ENCODE data around the gene ASF1B.
A peak's percentile ranks its signal among the peaks of the same experiment; 100 is the strongest.

Gene ASF1B

DNA sequence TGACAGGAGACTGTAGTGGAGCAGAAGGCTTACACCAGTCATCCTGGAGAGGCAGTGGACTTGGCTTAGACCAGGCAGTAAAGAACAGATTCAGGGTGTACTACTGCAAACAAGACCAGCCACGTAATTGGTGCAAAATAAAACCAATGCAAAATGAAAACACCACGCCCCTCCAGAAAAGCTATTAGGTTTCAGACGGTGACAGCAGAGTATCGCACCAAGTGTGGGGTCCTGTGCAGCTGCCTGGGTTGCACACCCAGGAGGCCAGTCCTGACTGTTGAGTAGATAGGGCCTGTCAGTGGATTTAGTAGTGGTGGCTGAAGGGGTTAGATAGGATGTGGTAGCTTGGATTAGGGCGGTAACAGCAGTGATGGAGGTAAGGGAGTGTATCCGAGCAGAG lies 13.5 kb downstream of the ASF1B start:
- DNase-seq (ENCODE audit: extremely low spot score), result no peak
- TF ChIP-seq, protein P1, sequence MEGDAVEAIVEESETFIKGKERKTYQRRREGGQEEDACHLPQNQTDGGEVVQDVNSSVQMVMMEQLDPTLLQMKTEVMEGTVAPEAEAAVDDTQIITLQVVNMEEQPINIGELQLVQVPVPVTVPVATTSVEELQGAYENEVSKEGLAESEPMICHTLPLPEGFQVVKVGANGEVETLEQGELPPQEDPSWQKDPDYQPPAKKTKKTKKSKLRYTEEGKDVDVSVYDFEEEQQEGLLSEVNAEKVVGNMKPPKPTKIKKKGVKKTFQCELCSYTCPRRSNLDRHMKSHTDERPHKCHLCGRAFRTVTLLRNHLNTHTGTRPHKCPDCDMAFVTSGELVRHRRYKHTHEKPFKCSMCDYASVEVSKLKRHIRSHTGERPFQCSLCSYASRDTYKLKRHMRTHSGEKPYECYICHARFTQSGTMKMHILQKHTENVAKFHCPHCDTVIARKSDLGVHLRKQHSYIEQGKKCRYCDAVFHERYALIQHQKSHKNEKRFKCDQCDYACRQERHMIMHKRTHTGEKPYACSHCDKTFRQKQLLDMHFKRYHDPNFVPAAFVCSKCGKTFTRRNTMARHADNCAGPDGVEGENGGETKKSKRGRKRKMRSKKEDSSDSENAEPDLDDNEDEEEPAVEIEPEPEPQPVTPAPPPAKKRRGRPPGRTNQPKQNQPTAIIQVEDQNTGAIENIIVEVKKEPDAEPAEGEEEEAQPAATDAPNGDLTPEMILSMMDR (IDR thresholded peaks at IDR 0.05; ENCODE audit: control extremely low read depth, extremely low read depth, low read depth, missing control alignments), result no peak
- ChIA-PET CTCF (interaction anchor here (0.8 to 2.1 kb wide), 4 partner anchors 10 to 225 kb away, joined by 3 to 14 read pairs (median 4); partner anchors contain the start of gene ASF1B), POLR2A (no interaction called here)

GRCh38 chr19:14120497-14120780 lies 15.9 kb downstream of the ASF1B start:
- POLR2A ChIA-PET, result interaction anchor here (0.6 kb wide), 1 partner anchor 61 kb away, joined by 4 read pairs; no protein-coding TSS in a partner anchor
- no peak for DNase-seq (ENCODE audit: extremely low spot score)
- CTCF ChIA-PET, result no interaction called here

GRCh38 chr19:14119644-14120496 lies 16.5 kb downstream of the ASF1B start:
- no peak for DNase-seq (ENCODE audit: extremely low spot score)
- ChIA-PET POLR2A (no interaction called here), CTCF (interaction anchor here (6.6 kb wide), 1 partner anchor 16 kb away, joined by 50 read pairs; the partner anchor contains the start of gene ASF1B)
- TF ChIP-seq, protein P1 (IDR thresholded peaks at IDR 0.05; ENCODE audit: control extremely low read depth, extremely low read depth, low read depth, missing control alignments), result no peak

More at GRCh38 chr19:14120497-14120780, 15.9 kb downstream of the ASF1B start:
- TF ChIP-seq, protein P1 (IDR thresholded peaks at IDR 0.05; ENCODE audit: control extremely low read depth, extremely low read depth, low read depth, missing control alignments), result no peak

DNA sequence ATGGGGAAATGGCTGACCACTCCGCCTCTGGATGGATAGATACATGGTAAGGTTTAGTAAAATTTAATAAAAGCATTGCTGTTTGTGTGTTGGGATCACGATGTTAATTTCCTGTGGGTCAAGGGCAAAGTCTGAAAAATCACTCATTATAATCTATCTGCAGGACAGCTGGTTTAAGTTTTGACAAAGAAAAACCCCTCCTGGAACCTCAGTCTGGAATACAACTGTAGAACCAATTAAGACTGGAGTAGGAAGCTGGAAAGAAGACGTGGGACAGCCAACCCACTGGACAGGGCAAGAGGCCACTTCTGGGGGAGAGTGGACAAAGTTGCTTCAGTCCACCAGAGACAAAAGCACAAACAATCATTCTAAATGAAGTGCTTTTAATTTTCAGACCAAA lies 17.2 kb downstream of the ASF1B start:
- DNase-seq (ENCODE audit: extremely low spot score), result no peak
- TF ChIP-seq, protein P1 (IDR thresholded peaks at IDR 0.05; ENCODE audit: control extremely low read depth, extremely low read depth, low read depth, missing control alignments), result no peak
- POLR2A ChIA-PET, result no interaction called here
- CTCF ChIA-PET, result interaction anchor here (1.2 to 6.6 kb wide), 2 partner anchors 17 to 239 kb away, joined by 3 to 50 read pairs; partner anchors contain the start of gene ASF1B

DNA sequence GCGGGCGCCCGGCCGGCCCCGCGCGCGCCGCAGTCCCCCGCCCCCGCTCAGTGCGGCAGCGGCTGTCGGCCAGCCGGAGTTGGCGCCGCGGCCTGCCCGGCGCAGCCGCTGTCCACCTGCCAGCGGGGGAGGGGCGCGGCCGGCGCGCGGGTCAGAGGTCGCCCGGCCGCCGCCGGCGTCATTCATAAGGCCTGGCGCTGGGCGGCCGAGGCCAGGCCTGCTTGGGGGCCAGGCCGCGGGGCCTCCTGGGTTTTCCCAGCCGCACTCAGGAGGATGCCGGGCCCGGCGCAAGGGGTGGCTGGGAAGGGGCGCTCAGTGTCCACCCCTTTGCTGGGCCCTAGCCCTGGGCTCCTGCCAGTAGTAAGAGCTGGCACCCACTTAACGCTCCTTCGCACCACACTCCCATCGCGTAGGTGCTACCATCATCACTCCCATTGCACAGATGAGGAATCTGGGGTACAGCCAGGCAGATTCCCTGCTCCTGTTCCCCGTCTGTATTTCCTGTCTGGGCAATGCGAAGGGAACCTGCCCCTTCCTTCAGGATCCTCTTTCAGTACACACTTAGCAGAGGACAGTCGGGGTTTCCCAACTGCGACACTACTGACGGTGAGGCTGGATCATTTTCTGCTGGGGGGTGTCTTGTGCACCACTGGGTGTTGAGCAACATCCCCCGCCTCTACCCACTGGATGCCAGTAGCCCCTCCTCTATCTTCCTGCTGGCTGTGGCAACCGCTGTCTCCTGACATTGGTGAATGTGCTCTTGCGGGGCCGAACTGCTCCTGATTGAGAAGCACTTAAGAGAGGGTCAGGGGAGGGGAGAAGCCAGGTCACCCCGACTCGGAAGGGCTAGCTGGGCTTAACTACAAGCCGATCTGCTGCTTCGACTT lies 18.0 kb downstream of the ASF1B start:
- POLR2A ChIA-PET, result interaction anchor here (0.5 kb wide), 1 partner anchor 558 kb away, joined by 3 read pairs; no protein-coding TSS in a partner anchor
- CTCF ChIA-PET, result interaction anchor here (0.8 to 6.6 kb wide), 5 partner anchors 15 to 238 kb away, joined by 3 to 50 read pairs (median 5); partner anchors contain the start of gene ASF1B
- TF ChIP-seq, protein P1 (IDR thresholded peaks at IDR 0.05; ENCODE audit: control extremely low read depth, extremely low read depth, low read depth, missing control alignments), result no peak
- no peak for DNase-seq (ENCODE audit: extremely low spot score)

DNA sequence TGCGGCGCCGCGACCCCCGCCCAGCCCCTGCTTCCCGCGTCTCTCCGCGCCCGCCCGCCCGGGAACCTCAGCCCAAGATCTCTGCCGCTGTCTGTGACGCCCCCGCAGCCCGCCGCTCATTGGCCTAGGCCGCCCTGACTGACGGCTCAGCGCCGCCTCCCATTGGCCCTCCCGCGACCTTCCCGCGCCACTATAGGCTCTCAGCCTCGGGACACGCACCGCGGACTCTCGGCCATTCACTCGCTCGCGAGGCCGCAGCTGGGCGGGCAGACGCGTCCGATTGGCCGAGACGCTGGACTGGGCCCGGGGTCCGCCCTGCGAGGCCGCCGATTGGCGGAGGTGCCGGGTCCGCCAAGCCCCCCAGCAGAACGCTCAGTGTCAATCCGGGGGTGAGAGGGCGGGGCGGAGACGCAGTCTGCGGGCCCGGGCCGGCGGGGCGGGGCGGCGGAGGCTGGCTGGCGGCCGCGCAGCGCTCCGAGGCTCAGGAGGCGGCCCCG lies 18.7 kb downstream of the ASF1B start, which contains the start of gene PRKACA:
PRKACA (minus strand) TSS at position 95 of the 497 bp plus-strand sequence. CDS start 215 bp downstream, outside the sequence.
- peak; percentile 99 for DNase-seq (ENCODE audit: extremely low spot score)
- POLR2A ChIA-PET, result interaction anchor here (0.5 kb wide), 1 partner anchor 558 kb away, joined by 3 read pairs; no protein-coding TSS in a partner anchor
- TF ChIP-seq, protein P1 (IDR thresholded peaks at IDR 0.05; ENCODE audit: control extremely low read depth, extremely low read depth, low read depth, missing control alignments), result no peak
- CTCF ChIA-PET, result interaction anchor here (0.8 to 6.6 kb wide), 4 partner anchors 15 to 231 kb away, joined by 3 to 50 read pairs (median 5); partner anchors contain the start of gene ASF1B

Data from GM10248 (cell line).